Skeletal muscle cell (primary cell): Measurements from ENCODE around the gene EXTL2.
A peak's percentile ranks its signal among the peaks of the same experiment; 100 is the strongest.
"Not testable (repeated sequence)": the region's sequence is repeated elsewhere in the genome, so short reads cannot be mapped to it uniquely, and the experiment has no call there.

Experiments
- DNase-seq: peaks from one replicate; pipeline ENCODE4 v3.0.0-alpha.2; 2010; ENCODE audit warnings: low read depth
- H3K4me3 ChIP-seq: 2 replicates; pipeline ENCODE4 v1.5.1; 2011; ENCODE audit warnings: low read depth, mild to moderate bottlenecking, control low read depth, low read length, moderate library complexity

The EXTL2 gene

DNA sequence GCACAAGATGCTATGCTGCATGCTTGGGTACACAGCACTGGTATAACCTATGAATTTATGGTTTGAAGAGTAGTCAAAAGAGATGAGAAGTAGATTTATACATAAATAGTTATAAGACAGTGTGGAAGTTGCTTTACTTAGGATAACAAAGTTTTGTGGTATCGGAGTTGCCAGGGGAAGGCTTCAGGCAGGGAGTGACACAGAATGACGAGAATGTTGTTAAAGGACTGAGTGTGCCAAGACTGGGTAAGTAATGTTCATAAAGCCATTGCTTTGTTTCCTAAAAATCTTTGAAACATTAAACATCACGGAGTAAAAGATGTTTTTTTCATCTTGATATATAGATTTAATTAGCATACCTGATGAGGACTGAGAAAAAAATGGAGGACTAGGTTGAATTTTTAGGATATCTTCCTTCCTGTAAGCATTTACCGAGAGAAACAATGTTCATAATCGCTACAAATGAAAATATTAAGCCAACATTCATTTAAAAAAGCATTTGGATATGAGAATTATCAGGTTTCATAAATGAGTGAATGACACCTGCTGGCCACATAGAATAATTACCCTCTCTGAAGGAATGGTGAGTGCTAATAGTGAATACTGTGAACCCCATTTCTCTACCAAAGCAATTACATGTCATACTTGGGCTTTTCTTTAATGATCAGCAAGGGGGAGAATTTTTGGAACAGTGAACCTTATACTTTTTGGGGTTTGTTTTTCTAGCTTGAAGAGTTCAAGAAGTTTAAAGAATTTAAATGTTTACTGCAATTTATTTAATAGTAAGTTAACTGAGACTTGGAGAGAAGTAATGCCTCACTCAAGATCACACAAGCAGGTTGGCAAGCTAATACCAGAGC is 28.4 kb downstream of the EXTL2 start:
- H3K4me3 ChIP-seq, result no peak overlapping the region
- DNase-seq, result no peak

DNA sequence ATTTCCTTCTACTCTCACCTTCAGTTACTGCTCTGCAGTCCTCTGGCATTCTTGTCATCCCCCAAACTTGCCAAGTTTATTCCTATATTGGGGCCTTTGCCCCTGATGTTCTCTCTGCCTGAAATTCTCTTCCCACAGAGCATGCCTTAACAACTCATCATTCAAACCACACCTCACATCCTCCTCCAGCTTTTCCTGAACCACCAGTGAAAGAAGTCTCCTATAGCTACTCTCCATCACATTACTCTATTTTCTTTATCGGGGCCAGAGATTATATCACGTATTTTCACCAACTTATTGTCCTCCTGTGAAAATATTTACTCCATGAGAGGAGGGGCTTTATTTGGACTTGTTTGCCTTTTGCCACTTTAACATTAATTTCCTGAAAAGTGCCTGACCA is 32.1 kb downstream of the EXTL2 start:
- peak; percentile 90 for DNase-seq

DNA sequence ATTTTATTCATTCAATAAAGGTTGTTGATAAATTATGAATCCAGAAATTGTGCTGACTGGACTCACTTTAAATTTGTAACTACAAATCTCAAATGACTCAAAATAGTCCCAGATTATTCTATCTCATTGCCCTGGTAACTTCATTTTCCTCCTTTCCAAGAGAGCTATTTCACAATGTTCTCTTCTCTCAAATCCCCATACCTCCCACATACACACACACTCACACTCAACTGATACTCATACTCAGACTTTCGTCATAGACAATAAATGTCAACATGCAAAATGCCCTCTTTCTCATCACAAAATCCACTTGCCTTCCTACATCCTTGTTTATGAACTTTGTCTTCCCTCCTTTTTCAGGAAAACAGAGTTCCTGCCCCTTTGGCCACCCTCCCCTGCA is 33.3 kb downstream of the EXTL2 start:
- no peak overlapping the region for H3K4me3 ChIP-seq
- DNase-seq, result peak; percentile 71

More for the DNA sequence above, 32.1 kb downstream of the EXTL2 start:
- no peak overlapping the region for H3K4me3 ChIP-seq

DNA sequence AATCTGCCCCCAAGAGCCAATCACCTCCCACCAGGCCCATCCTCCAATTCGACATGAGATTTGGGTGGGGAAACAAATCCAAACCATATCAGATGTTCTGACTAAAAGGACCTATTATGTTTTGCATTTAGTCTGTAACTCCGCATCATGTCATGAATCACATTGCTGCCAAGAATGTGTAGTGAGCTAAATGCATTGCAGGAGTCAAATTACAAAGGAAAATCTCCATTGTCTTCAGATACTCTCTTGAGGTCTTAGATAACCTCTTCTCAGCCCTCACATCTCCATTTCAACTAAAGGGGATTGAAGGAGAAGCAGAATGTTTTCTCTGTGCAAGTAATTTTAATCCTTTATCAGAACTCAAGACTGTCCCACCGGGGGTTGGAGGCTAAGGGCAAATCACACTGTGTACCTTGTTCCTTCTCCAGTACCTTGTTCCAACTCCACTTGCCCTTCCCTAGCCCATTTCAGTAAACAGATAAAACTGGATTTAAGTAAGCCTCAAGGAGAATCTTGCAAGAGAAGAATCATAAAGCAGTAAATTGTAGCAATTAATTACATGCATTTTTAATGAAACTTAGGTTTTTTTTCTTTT is 34.1 kb downstream of the EXTL2 start:
- peak; percentile 36 for DNase-seq
- no peak overlapping the region for H3K4me3 ChIP-seq

DNA sequence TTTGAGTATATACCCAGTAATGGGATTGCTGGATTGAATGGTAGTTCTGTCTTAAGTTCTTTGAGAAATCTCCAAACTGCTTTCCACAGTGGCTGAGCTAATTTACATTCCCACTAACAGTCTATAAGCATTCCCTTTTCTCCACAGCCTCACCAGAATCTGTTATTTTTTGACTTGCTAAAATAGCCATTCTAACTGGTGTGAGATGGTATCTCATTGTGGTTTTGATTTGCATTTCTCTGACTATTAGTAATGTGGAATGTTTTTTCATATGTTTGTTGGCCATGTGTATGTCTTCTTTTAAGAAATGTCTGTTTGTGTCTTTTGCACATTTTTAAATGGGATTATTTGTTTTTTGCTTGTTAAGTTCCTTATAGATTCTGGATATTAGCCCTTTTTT is 39.5 kb downstream of the EXTL2 start:
- DNase-seq, H3K4me3 ChIP-seq: not testable (repeated sequence)

DNA sequence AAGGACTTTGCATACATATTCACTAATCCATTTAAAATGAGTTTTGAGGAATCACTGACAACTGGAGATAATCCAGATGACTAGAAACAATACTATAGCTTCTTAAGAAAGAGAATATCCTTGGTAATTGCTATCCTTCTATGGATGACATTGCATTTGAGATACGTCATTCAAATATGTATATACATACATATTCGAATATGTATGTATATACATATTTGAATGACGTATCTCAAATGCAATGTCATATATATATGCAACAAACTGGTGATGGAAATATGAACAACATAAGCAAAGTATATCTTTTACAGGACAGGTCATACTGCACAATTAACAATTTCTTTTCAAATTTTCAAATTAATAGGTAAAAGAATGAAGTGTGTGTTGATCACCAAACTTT is 41.7 kb downstream of the EXTL2 start:
- no peak for DNase-seq
- H3K4me3 ChIP-seq, result no peak overlapping the region

DNA sequence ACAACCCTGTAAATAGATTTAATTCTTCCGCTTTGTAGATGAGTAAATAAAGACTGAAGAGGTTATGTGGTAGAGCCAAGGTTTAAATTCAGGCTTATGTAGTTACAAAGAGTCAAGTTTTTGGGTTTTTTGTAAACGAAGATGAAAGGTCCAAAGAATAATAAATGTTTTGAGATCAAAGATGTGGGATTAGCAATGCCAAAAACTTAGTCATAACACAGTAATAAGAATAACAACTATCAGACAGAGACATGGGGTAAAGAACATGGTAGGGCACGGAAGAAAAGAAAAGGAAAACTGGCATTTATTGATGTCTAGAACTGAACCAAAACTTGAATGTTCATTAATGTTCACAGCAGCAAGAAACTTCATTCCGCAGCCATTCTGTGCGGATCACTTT is 42.9 kb downstream of the EXTL2 start:
- no peak overlapping the region for H3K4me3 ChIP-seq
- DNase-seq, result no peak

DNA sequence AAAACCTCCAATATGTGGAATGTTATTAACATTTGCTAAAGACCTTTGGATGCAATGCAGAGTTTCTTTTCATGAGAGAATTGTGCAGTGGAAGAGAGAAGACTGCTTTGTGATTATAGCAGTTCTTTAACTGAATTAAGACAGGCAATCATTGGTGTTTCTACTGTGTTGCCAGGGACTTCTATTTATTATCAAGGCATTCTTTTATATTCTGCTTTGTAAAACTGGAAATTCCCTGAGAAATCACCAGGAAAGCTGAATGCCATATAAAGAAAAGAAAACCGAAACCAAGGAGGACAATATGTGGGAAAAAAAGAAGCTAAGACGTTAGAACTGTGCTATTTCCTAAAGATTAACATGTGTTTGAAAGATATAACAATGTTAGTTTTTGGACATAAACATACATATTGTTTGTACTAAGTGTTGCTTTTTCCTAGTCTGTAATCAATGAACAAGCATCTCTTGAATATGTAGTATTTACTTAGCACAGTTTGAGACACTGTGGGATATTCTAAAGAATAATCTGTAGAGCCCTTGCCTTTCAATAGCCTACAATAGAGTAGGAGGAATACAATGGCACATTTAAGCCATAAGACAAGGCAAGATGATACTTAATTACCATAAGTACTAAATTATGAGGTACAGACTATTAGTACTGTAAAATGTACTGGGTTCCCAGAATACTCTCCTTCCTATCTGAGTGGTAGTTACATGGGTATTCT is 47.1 kb downstream of the EXTL2 start:
- H3K4me3 ChIP-seq, result no peak overlapping the region
- DNase-seq, result no peak

DNA sequence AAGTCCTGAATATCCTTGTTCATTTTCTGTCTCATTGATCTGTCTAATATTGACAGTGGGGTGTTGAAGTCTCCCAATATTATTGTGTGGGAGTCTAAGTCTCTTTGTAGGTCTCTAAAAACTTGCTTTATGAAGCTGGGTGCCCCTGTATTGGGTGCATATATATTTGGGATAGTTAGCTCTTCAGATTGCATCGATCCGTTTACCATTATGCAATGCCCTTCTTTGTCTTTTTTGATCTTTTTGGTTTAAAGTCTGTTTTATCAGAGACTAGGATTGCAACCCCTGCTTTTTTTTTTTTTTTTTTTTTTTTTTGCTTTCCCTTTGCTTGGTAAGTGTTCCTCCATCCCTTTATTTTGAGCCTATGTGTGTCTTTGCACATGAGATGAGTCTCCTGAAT is 51.5 kb downstream of the EXTL2 start:
- H3K4me3 ChIP-seq, DNase-seq: not testable (repeated sequence)

DNA sequence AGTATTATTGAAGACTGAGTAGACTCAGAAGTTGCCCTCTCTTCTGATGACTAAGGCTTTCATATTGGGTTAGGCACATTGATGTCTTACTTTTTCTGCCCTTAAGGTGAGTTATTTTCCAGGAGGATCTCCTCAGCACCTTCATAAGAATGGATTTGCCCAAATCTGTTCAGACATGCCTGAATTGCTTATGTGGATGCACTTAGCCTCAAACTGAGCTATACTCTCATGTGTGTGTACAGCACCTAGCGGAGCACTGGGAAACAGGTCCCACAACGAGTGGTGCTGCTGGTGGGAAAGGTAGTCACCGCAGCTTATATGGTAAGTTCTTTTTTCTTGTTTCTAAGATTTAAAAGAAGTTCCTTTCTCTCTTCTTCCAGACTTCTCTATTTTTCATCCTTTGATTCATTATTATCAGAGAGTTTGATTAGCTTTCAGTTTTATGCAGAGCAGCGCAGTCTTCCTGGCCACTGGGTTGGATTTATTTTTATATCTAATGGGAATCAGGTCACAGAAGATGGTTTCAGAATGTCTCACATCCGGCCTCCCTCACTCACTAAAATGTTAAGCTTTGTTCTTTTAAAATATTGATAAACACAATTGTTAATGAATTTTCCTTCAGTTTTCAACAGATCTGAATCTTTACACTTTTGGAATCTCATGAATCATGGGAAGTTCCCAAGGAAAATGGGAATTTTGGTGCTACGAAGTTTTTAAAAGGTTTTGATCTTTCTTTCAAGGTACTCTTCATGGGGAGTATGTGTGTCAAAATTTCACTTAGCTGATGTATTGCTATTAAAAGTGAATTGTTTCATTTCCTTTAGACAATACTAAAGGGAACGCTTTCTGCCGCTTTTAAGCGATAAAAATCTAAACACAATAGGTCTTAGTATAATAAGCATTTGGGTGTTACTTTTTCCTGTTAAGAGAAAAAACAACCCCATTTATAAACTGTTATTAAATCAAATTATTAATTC is 58.5 kb downstream of the EXTL2 start:
- H3K4me3 ChIP-seq, result no peak overlapping the region
- DNase-seq, result no peak

DNA sequence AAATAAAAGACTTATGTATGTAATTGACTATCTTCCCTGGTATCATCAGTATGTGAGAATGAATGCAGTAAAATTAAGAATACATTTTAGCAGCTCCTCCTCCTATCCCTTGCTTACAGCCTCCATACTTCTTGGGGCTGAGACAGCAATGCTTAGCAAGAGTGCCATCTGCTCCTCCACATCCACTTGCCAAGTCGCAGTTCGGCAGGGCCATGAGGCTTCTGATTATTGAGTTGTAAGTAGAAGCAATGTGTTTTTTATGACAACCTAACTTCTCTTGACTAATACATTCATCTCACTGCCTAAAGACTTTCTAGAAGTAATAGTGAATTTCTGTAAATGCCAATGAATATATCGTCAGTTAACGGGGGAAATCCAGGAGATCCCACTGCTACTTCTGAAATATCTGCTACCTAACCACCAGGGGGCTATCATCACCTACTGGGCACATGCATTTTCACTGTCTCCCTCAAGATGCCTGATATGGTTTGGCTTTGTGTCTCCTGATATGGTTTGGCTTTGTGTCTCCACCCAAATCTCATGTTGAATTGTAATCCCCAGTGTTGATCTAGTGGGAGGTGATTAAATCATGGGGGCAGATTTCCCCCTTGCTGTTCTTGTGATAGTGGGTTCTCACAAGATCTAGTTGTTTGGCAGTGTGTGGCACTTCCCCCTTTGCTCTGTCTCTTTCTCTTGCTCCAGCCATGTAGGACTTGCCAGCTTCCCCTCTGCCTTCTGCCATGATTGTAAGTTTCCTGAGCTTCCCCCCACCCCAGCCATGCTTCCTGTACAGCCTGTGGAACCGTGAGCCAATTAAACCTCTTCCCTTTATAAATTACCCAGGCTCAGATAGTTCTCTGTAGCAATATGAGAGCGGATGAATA is 59.6 kb downstream of the EXTL2 start:
- no peak for DNase-seq
- H3K4me3 ChIP-seq, result no peak overlapping the region

DNA sequence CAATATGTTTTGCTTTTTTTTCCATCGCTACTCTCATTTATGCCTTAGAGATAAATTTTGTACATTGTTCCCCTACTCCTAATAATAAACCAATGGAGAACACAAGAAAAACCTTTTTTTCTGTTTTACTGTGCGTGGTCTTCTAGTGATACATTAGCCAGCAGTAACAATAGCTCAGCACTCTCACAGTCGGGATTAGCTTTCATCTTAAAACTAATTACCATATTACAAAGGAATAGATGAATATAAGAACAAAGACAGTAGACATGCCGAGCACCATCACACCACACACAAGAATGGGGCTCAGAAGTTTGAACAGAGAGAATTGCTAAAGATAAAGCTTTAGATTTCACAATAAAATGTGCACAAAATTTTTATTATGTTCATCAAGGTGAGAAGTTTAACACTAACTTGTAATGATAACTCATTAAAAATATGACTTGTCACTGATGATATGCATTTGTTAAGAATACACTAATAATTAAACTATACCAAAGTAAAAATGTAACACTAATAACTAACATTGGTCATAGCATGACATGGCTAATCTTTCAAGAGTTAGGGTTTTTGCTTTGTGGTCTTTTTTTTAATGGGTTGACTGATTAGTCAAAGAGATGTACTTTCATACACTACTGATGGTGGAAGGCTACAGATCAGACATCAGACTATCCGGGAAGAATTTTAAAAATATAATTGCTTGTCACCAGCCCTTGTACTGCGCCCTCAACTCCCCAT is 61.8 kb downstream of the EXTL2 start:
- no peak for DNase-seq

DNA sequence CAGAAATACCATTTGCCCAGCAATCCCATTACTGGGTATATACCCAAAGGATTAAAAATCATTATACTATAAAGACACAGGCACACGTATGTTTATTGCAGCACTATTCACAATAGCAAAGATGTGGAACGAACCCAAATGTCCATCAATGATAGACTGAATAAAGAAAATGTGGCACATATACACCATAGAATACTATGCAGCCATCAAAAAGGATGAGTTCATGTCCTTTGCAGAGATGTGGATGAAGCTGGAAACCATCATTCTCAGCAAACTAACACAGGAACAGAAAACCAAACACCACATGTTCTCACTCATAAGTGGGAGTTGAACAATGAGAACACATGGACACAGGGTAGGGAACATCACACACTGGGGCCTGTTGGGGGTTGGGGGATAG is 69.0 kb downstream of the EXTL2 start:
- not testable (repeated sequence) for DNase-seq

More for the DNA sequence above, 61.8 kb downstream of the EXTL2 start:
- H3K4me3 ChIP-seq, result no peak overlapping the region

More for the DNA sequence above, 69.0 kb downstream of the EXTL2 start:
- not testable (repeated sequence) for H3K4me3 ChIP-seq
